ENCODE data around the gene WDR19.

GRCh38 chr4:39166669-39167068 lies 15.7 kb upstream of the WDR19 start:
- TF ChIP-seq CTCF (IDR thresholded peaks at IDR 0.05) (no peak), EP300 (IDR thresholded peaks at IDR 0.05) (no peak)

Data from tibial nerve (tissue), 4 donors.